ENCODE measurements around the gene CCNL2. TPM values are rescaled to one million over a fixed set of nuclear protein-coding genes. Genes with fewer than 3 reads are reported as not detected.

CCNL2 gene
- total RNA-seq, 1 experiment from 2014 or later, result 173 TPM

DNA sequence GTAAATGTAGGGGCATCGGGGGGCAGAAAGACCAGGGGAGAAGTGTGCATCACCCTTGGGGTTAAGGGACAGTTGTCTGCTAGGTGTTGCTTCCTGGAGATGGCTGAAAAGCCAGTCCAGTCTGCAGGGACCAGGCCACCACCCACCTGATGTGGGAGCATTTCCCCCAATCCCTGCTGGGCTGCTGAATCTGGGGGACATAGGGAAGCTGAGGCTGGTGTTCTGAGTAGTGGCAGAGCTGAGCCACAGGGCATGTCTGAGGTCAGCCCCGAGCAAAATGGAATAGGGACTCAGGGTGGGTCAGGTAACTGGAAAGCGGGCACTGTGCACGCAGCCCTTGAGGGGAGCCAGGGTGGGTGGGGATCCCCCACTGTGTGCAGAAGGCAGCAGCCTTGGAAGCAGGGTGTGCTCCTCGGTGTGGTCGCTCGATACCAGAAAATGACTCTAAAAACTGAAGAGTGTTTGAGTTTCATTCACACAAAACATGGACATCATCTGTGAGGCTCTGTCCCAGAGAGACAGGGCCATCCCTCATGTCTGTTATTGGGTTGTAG is 2.4 kb upstream of the CCNL2 start:
- Mint-ChIP-seq H3K27ac (peak overlapping the region in 1 of 3 experiments; percentile 96; a peak in 3 of 7 replicates), H3K36me3 (ENCODE audit: insufficient read depth in 1 of 3, low read depth in 3 of 3) (peaks cover 57 to 90% (median 75%) of the 10 kb centered on the region in 3 experiments)

More for the DNA sequence above, 2.4 kb upstream of the CCNL2 start:
- peaks cover 2% of the 10 kb centered on the region for H4K20me1 ChIP-seq (ENCODE audit: control insufficient read depth, insufficient read depth, insufficient read length)
- no peak overlapping the region for H2BK5ac ChIP-seq (ENCODE audit: insufficient read length, low read length)
- H3K4me1 ChIP-seq (ENCODE audit: insufficient read depth, low read length), result no peaks in the 10 kb centered on the region
- peaks cover 15% of the 10 kb centered on the region for H3K23me2 ChIP-seq (ENCODE audit: insufficient read length, low read depth, low read length, poor library complexity, severe bottlenecking)
- no peak overlapping the region for H2BK120ac ChIP-seq (ENCODE audit: low read depth, low read length, poor library complexity, severe bottlenecking)
- H2AFZ ChIP-seq (ENCODE audit: low read length), result no peak overlapping the region
- peaks cover 14% of the 10 kb centered on the region for H3K79me1 ChIP-seq (ENCODE audit: insufficient read depth, low read depth, low read length, poor library complexity, severe bottlenecking)
- no peaks in the 10 kb centered on the region for H3K9me3 ChIP-seq (ENCODE audit: control insufficient read depth, low read depth, low read length)
- H4K8ac ChIP-seq (replicated peaks; ENCODE audit: insufficient read length, low read depth, low read length), result no peak overlapping the region
- H3K23ac ChIP-seq (ENCODE audit: insufficient read length, low read depth, low read length), result no peak overlapping the region
- peaks cover 13% of the 10 kb centered on the region; the same call in 1 of the 2 replicates for H3K79me2 ChIP-seq (ENCODE audit: insufficient read depth, low read length)
- peak overlapping the region; percentile 90 for H3K4me3 Mint-ChIP-seq
- H2AK5ac ChIP-seq (ENCODE audit: insufficient read length, low read length), result no peak overlapping the region
- H2BK12ac ChIP-seq (ENCODE audit: insufficient read length, low read depth, low read length), result no peak overlapping the region
- no CpG with 5 or more reads among the region's 7 CpGs for WGBS (ENCODE audit: extremely low coverage, insufficient read length, low lambda C conversion rate)
- H3K27me3 Mint-ChIP-seq (ENCODE audit: low read depth), result peaks cover 1% of the 10 kb centered on the region; the same call in 1 of the 2 replicates
- H4K5ac ChIP-seq (ENCODE audit: insufficient read length, low read depth, low read length), result no peak overlapping the region
- no peak overlapping the region for H3K14ac ChIP-seq (ENCODE audit: insufficient read depth, low read length)
- H3K4me1 Mint-ChIP-seq, result peaks cover 27 to 44% of the 10 kb centered on the region in 2 experiments
- no peak overlapping the region for H3K27ac ChIP-seq (ENCODE audit: insufficient read length, low read depth, low read length)
- no peak overlapping the region for H3K4ac ChIP-seq (ENCODE audit: low read depth, low read length)
- H3K56ac ChIP-seq (ENCODE audit: insufficient read length, low read depth, low read length), result no peak overlapping the region
- H3K9ac ChIP-seq (ENCODE audit: extremely low read depth, insufficient read length, low read length), result no peak overlapping the region
- H3K4me2 ChIP-seq (ENCODE audit: insufficient read depth, insufficient read length, low read length), result no peak overlapping the region
- no peaks in the 10 kb centered on the region for H3K27me3 ChIP-seq (ENCODE audit: insufficient read depth, low read length)
- TF ChIP-seq, protein P1, sequence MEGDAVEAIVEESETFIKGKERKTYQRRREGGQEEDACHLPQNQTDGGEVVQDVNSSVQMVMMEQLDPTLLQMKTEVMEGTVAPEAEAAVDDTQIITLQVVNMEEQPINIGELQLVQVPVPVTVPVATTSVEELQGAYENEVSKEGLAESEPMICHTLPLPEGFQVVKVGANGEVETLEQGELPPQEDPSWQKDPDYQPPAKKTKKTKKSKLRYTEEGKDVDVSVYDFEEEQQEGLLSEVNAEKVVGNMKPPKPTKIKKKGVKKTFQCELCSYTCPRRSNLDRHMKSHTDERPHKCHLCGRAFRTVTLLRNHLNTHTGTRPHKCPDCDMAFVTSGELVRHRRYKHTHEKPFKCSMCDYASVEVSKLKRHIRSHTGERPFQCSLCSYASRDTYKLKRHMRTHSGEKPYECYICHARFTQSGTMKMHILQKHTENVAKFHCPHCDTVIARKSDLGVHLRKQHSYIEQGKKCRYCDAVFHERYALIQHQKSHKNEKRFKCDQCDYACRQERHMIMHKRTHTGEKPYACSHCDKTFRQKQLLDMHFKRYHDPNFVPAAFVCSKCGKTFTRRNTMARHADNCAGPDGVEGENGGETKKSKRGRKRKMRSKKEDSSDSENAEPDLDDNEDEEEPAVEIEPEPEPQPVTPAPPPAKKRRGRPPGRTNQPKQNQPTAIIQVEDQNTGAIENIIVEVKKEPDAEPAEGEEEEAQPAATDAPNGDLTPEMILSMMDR (conservative IDR thresholded peaks at IDR 0.05), result no peak
- H3T11ph ChIP-seq (ENCODE audit: low read length), result no peak overlapping the region
- no peak overlapping the region for H2BK20ac ChIP-seq (ENCODE audit: low read depth, low read length, poor library complexity, severe bottlenecking)
- no peak overlapping the region for H2BK15ac ChIP-seq (ENCODE audit: low read depth, low read length)
- H4K91ac ChIP-seq (ENCODE audit: insufficient read length, low read depth, low read length), result no peak overlapping the region
- H3K9me3 Mint-ChIP-seq, result peaks cover 0 to 2% of the 10 kb centered on the region in 2 experiments; a peak in 3 of 5 replicates
- no peak for DNase-seq
- no peak overlapping the region for H3K18ac ChIP-seq (ENCODE audit: insufficient read length, low read depth, low read length)
